ENCODE data around the gene MAP3K20.
"Not testable (repeated sequence)": the region's sequence is repeated elsewhere in the genome, so short reads cannot be mapped to it uniquely, and the experiment has no call there.

MAP3K20 gene

GRCh38 chr2:173087793-173088496 lies 12.3 kb downstream of the MAP3K20 start:
- DNase-seq = no peak

- DNase-seq = peak; percentile 64
These were observed 14.7 kb downstream of the MAP3K20 start for GRCh38 chr2:173090276-173090877.

GRCh38 chr2:173090973-173091660 lies 15.5 kb downstream of the MAP3K20 start:
- no peak for DNase-seq

GRCh38 chr2:173091910-173092309 lies 16.3 kb downstream of the MAP3K20 start:
- no peak for DNase-seq

- DNase-seq = no peak
These were observed 17.3 kb downstream of the MAP3K20 start for GRCh38 chr2:173092844-173093402.

- DNase-seq = not testable (repeated sequence)
These were observed 18.0 kb downstream of the MAP3K20 start for GRCh38 chr2:173093617-173094016.

GRCh38 chr2:173094731-173095130 lies 19.1 kb downstream of the MAP3K20 start:
- DNase-seq = no peak

GRCh38 chr2:173095356-173095755 lies 19.7 kb downstream of the MAP3K20 start:
- no peak for DNase-seq

- no peak for DNase-seq
These were observed 23.6 kb downstream of the MAP3K20 start for GRCh38 chr2:173099271-173099670.

- no peak for DNase-seq
These were observed 24.2 kb downstream of the MAP3K20 start for GRCh38 chr2:173099804-173100203.

GRCh38 chr2:173101687-173102086 lies 26.0 kb downstream of the MAP3K20 start:
- DNase-seq = no peak

- no peak for DNase-seq
These were observed 28.5 kb downstream of the MAP3K20 start for GRCh38 chr2:173104156-173104555.

GRCh38 chr2:173106959-173107628 lies 31.4 kb downstream of the MAP3K20 start:
- DNase-seq = no peak

- no peak for DNase-seq
These were observed 32.0 kb downstream of the MAP3K20 start for GRCh38 chr2:173107629-173108022.

- peak; percentile 32 for DNase-seq
These were observed 33.9 kb downstream of the MAP3K20 start for GRCh38 chr2:173109253-173110188.

- no peak for DNase-seq
These were observed 42.0 kb downstream of the MAP3K20 start for GRCh38 chr2:173117678-173118077.

GRCh38 chr2:173118395-173118794 lies 42.7 kb downstream of the MAP3K20 start:
- no peak for DNase-seq

- no peak for DNase-seq
These were observed 43.6 kb downstream of the MAP3K20 start for GRCh38 chr2:173119069-173119807.

GRCh38 chr2:173119944-173120343 lies 44.3 kb downstream of the MAP3K20 start:
- no peak for DNase-seq

GRCh38 chr2:173122936-173123335 lies 47.3 kb downstream of the MAP3K20 start:
- DNase-seq = no peak

GRCh38 chr2:173124441-173124840 lies 48.8 kb downstream of the MAP3K20 start:
- DNase-seq = no peak
